ENCODE measurements around the gene NME5. TPM values are rescaled to one million over a fixed set of nuclear protein-coding genes. Genes with fewer than 3 reads are reported as not detected.

NME5 gene
- total RNA-seq, 1 donor from 2014 or later = 0.53 TPM

DNA sequence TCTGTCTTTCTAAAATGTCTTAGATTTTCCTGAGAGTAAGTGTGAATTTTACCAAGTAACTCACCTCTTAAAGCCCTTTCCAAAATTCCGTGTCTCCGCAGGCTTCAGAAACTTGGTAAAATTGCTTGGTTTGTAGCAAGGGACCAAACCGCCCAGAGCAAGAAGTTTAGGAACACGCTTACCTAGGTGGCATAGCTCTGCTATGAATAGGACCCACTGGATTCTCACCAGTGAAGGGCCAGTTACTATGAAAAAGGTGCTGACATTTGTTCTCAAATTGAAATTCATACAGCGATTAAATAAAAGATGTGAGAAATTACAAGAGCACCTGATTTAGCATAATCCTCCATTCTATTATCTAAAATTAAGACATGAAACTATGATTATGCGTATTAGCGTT lies 6.7 kb downstream of the NME5 start:
- no peak for FAIRE-seq
- TF ChIP-seq, protein P1, sequence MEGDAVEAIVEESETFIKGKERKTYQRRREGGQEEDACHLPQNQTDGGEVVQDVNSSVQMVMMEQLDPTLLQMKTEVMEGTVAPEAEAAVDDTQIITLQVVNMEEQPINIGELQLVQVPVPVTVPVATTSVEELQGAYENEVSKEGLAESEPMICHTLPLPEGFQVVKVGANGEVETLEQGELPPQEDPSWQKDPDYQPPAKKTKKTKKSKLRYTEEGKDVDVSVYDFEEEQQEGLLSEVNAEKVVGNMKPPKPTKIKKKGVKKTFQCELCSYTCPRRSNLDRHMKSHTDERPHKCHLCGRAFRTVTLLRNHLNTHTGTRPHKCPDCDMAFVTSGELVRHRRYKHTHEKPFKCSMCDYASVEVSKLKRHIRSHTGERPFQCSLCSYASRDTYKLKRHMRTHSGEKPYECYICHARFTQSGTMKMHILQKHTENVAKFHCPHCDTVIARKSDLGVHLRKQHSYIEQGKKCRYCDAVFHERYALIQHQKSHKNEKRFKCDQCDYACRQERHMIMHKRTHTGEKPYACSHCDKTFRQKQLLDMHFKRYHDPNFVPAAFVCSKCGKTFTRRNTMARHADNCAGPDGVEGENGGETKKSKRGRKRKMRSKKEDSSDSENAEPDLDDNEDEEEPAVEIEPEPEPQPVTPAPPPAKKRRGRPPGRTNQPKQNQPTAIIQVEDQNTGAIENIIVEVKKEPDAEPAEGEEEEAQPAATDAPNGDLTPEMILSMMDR (IDR thresholded peaks at IDR 0.05; ENCODE audit: insufficient read depth, low read length, severe bottlenecking) = no peak
- Histone ChIP-seq H3K27me3 (ENCODE audit: control insufficient read depth, insufficient read depth, low read length) (no peaks in the 10 kb centered on the region), H3K4me3 (ENCODE audit: low read depth, low read length) (no peak overlapping the region), H3K36me3 (ENCODE audit: control insufficient read depth, insufficient read depth, low read length) (no peaks in the 10 kb centered on the region)
- no peak for DNase-seq (ENCODE audit: low read depth)

DNA sequence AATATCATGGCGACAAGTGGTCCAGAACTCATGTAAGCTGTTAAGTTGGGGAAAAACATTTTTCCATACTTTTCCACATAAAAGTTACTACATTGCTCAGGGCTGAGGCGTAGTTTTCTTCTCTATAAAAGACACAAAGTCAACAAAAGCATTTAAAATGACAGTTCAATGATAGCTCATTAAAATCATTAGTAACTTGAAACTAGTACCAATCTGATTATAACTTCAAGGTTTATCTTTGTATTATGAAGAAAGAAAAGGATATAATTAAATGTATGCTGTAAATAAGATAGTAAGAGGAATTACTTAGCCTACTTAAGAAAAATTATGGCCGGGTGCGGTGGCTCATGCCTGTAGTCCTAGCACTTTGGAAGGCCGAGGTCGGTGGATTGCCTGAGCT lies 9.9 kb downstream of the NME5 start:
- FAIRE-seq = no peak
- TF ChIP-seq, protein P1 (IDR thresholded peaks at IDR 0.05; ENCODE audit: insufficient read depth, low read length, severe bottlenecking) = no peak
- DNase-seq (ENCODE audit: low read depth) = no peak
- Histone ChIP-seq H3K27me3 (ENCODE audit: control insufficient read depth, insufficient read depth, low read length) (no peaks in the 10 kb centered on the region), H3K36me3 (ENCODE audit: control insufficient read depth, insufficient read depth, low read length) (no peaks in the 10 kb centered on the region), H3K4me3 (ENCODE audit: low read depth, low read length) (no peak overlapping the region)

DNA sequence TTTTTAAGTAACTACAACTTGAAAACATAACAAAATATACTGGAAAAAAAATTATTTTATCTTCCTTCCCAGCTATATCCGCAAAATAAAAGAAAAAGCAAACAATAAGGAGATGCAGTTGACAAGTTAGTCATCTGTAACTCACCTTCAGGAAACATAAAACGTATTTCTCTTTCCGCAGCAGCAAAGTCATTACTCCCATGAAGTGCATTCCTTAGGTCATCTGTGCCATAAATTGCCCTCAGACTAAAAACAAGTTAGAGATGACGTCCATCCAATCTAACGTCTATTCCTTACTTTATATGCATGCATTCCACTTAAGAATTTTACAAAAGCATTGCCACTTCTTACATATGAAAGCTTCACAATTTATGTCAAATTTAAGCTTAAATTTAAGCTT lies 10.9 kb downstream of the NME5 start:
- no peaks in the 10 kb centered on the region for H3K36me3 ChIP-seq (ENCODE audit: control insufficient read depth, insufficient read depth, low read length)
- DNase-seq (ENCODE audit: low read depth) (no peak), FAIRE-seq (no peak)
- no peak overlapping the region for H3K4me3 ChIP-seq (ENCODE audit: low read depth, low read length)
- H3K27me3 ChIP-seq (ENCODE audit: control insufficient read depth, insufficient read depth, low read length) = no peaks in the 10 kb centered on the region
- TF ChIP-seq, protein P1 (IDR thresholded peaks at IDR 0.05; ENCODE audit: insufficient read depth, low read length, severe bottlenecking) = no peak

DNA sequence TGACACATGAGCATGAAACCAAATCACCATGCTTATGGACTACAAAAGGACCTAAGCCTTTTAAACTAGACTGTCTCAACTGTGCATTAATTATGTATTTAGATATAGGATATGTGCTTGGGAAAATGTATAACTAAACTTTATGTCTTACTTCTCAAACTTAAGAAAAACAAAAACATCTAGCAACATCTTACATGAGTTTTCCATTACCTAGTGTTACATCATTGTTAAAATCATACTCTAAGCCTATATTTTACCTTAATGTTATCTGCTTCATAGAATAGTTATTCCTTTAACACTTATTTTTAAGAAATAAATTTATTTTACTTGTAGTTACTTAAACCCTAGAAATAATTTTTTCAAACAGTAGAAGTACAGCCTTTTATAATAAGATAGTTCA lies 24.0 kb downstream of the NME5 start:
- FAIRE-seq (no peak), DNase-seq (ENCODE audit: low read depth) (no peak)
- TF ChIP-seq, protein P1 (IDR thresholded peaks at IDR 0.05; ENCODE audit: insufficient read depth, low read length, severe bottlenecking) = no peak
- H3K36me3 ChIP-seq (ENCODE audit: control insufficient read depth, insufficient read depth, low read length) = no peaks in the 10 kb centered on the region
- H3K27me3 ChIP-seq (ENCODE audit: control insufficient read depth, insufficient read depth, low read length) = no peaks in the 10 kb centered on the region
- H3K4me3 ChIP-seq (ENCODE audit: low read depth, low read length) = no peak overlapping the region

DNA sequence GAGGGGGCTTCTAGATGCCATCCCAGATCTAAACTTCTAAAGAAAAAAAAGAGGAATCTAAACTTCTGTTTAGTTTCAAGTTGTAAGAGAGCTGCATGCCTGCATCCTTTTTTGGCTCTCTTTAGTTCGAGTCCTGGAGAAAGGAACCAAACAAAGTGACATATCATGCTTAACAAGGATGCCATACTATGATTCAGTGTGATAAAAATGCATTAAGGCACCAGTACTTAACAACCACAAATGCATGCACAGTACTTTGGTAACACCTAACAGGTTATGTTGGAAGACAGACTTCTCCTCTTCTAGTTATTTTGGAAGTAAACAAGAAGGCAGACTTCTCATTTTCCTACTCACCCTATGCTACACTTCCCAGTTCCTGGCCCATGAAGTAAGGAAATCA lies 27.3 kb downstream of the NME5 start:
- DNase-seq (ENCODE audit: low read depth) = peak; percentile 23
- Histone ChIP-seq H3K27me3 (ENCODE audit: control insufficient read depth, insufficient read depth, low read length) (no peaks in the 10 kb centered on the region), H3K4me3 (ENCODE audit: low read depth, low read length) (no peak overlapping the region), H3K36me3 (ENCODE audit: control insufficient read depth, insufficient read depth, low read length) (no peaks in the 10 kb centered on the region)
- TF ChIP-seq, protein P1 (IDR thresholded peaks at IDR 0.05; ENCODE audit: insufficient read depth, low read length, severe bottlenecking) = no peak
- FAIRE-seq = no peak

DNA sequence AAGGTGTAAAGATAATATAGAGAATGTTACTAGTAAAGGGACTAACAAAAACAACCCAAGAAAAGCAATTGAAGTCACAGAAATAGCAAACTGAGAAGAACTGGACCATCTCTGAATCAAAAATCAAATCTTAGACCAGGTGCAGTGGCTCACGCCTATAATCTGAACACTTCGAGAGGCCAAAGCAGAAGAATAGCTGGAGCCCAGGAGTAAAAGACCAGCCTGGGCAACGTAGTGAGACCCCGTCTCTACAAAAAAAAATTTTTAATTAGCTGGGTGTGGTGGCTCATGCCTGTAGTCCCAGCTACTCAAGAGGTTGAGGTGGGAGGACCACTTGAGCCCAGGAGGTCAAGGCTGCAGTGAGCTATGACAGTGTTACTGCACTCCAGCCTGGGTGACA lies 28.0 kb downstream of the NME5 start:
- no peaks in the 10 kb centered on the region for H3K27me3 ChIP-seq (ENCODE audit: control insufficient read depth, insufficient read depth, low read length)
- FAIRE-seq = no peak
- H3K36me3 ChIP-seq (ENCODE audit: control insufficient read depth, insufficient read depth, low read length) = no peaks in the 10 kb centered on the region
- no peak overlapping the region for H3K4me3 ChIP-seq (ENCODE audit: low read depth, low read length)
- TF ChIP-seq, protein P1 (IDR thresholded peaks at IDR 0.05; ENCODE audit: insufficient read depth, low read length, severe bottlenecking) = no peak
- no peak for DNase-seq (ENCODE audit: low read depth)
